Measurements from ENCODE around the gene DPPA5.
"Not testable (repeated sequence)": the region's sequence is repeated elsewhere in the genome, so short reads cannot be mapped to it uniquely, and the experiment has no call there.

The DPPA5 gene

GRCh38 chr6:73353636-73354593, at the start of gene DPPA5:
Gene DPPA5, minus strand, starts transcription at chr6:73354276. Its CDS starts 51 bp downstream, at chr6:73354225.
- Histone ChIP-seq H3K27ac (ENCODE audit: low read length) (no peak within 1 kb of the TSS), H3K36me3 (ENCODE audit: control insufficient read depth in 2 of 2, insufficient read depth in 2 of 2, low read length in 2 of 2) (no peaks in the 10 kb centered on the region), H3K4me3 (ENCODE audit: low read length in 2 of 2) (no peak within 1 kb of the TSS), H3K27me3 (ENCODE audit: control insufficient read depth in 1 of 2, insufficient read depth in 2 of 2, low read length in 2 of 2) (peaks cover 0 to under 1% of the 10 kb centered on the region in 2 donors), H3K9me3 (ENCODE audit: control insufficient read depth in 2 of 2, low read length in 2 of 2) (no peaks in the 10 kb centered on the region), H3K4me1 (ENCODE audit: control insufficient read depth, insufficient read depth, low read length) (no peaks in the 10 kb centered on the region), H3K9ac (ENCODE audit: low read length in 2 of 2) (no peak within 1 kb of the TSS)

- Histone ChIP-seq H3K36me3 (ENCODE audit: control insufficient read depth in 2 of 2, insufficient read depth in 2 of 2, low read length in 2 of 2) (no peaks in the 10 kb centered on the region), H3K4me1 (ENCODE audit: control insufficient read depth, insufficient read depth, low read length) (no peaks in the 10 kb centered on the region), H3K27me3 (ENCODE audit: control insufficient read depth in 1 of 2, insufficient read depth in 2 of 2, low read length in 2 of 2) (no peaks in the 10 kb centered on the region), H3K9me3 (ENCODE audit: control insufficient read depth in 2 of 2, low read length in 2 of 2) (no peaks in the 10 kb centered on the region), H3K27ac (ENCODE audit: low read length) (no peak overlapping the region), H3K9ac (ENCODE audit: low read length in 2 of 2) (no peak overlapping the region), H3K4me3 (ENCODE audit: low read length in 2 of 2) (no peak overlapping the region)
Observed at GRCh38 chr6:73400656-73401055, 46.6 kb upstream of the DPPA5 start.

- Histone ChIP-seq H3K9me3 (ENCODE audit: control insufficient read depth in 2 of 2, low read length in 2 of 2) (no peaks in the 10 kb centered on the region), H3K36me3 (ENCODE audit: control insufficient read depth in 2 of 2, insufficient read depth in 2 of 2, low read length in 2 of 2) (no peaks in the 10 kb centered on the region), H3K4me3 (ENCODE audit: low read length in 2 of 2) (no peak overlapping the region), H3K4me1 (ENCODE audit: control insufficient read depth, insufficient read depth, low read length) (no peaks in the 10 kb centered on the region), H3K9ac (ENCODE audit: low read length in 2 of 2) (no peak overlapping the region), H3K27me3 (ENCODE audit: control insufficient read depth in 1 of 2, insufficient read depth in 2 of 2, low read length in 2 of 2) (no peaks in the 10 kb centered on the region), H3K27ac (ENCODE audit: low read length) (no peak overlapping the region)
Observed at GRCh38 chr6:73395875-73396274, 41.8 kb upstream of the DPPA5 start.

- H3K27me3 ChIP-seq (ENCODE audit: control insufficient read depth in 1 of 2, insufficient read depth in 2 of 2, low read length in 2 of 2) = no peaks in the 10 kb centered on the region
- peak within 1 kb of the TSS; percentile 49 to 52 for H3K4me3 ChIP-seq (ENCODE audit: low read length in 2 of 2)
- no peaks in the 10 kb centered on the region for H3K9me3 ChIP-seq (ENCODE audit: control insufficient read depth in 2 of 2, low read length in 2 of 2)
- no peaks in the 10 kb centered on the region for H3K4me1 ChIP-seq (ENCODE audit: control insufficient read depth, insufficient read depth, low read length)
- H3K27ac ChIP-seq (ENCODE audit: low read length) = peak within 1 kb of the TSS; percentile 49
- peak within 1 kb of the TSS; percentile 29 to 42 for H3K9ac ChIP-seq (ENCODE audit: low read length in 2 of 2)
- no peaks in the 10 kb centered on the region for H3K36me3 ChIP-seq (ENCODE audit: control insufficient read depth in 2 of 2, insufficient read depth in 2 of 2, low read length in 2 of 2)
Observed at GRCh38 chr6:73394577-73395354, 40.7 kb upstream of the DPPA5 start, which contains the start of gene DDX43. Gene DDX43, plus strand, starts transcription at chr6:73394828. Its CDS starts 78 bp downstream, at chr6:73394906.

- Histone ChIP-seq H3K9ac (ENCODE audit: low read length in 2 of 2) (no peak overlapping the region), H3K27me3 (ENCODE audit: control insufficient read depth in 1 of 2, insufficient read depth in 2 of 2, low read length in 2 of 2) (no peaks in the 10 kb centered on the region), H3K27ac (ENCODE audit: low read length) (no peak overlapping the region), H3K36me3 (ENCODE audit: control insufficient read depth in 2 of 2, insufficient read depth in 2 of 2, low read length in 2 of 2) (no peaks in the 10 kb centered on the region), H3K4me1 (ENCODE audit: control insufficient read depth, insufficient read depth, low read length) (peaks cover 6% of the 10 kb centered on the region), H3K4me3 (ENCODE audit: low read length in 2 of 2) (no peak overlapping the region), H3K9me3 (ENCODE audit: control insufficient read depth in 2 of 2, low read length in 2 of 2) (no peaks in the 10 kb centered on the region)
Observed at GRCh38 chr6:73393278-73393677, 39.2 kb upstream of the DPPA5 start.

GRCh38 chr6:73392188-73392587, 38.1 kb upstream of the DPPA5 start:
- not testable (repeated sequence) for H3K4me1 ChIP-seq (ENCODE audit: control insufficient read depth, insufficient read depth, low read length); H3K36me3 ChIP-seq (ENCODE audit: control insufficient read depth in 2 of 2, insufficient read depth in 2 of 2, low read length in 2 of 2); H3K27me3 ChIP-seq (ENCODE audit: control insufficient read depth in 1 of 2, insufficient read depth in 2 of 2, low read length in 2 of 2); H3K9me3 ChIP-seq (ENCODE audit: control insufficient read depth in 2 of 2, low read length in 2 of 2); H3K4me3 ChIP-seq (ENCODE audit: low read length in 2 of 2); H3K9ac ChIP-seq (ENCODE audit: low read length in 2 of 2); H3K27ac ChIP-seq (ENCODE audit: low read length)

- Histone ChIP-seq H3K27ac (ENCODE audit: low read length) (no peak overlapping the region), H3K4me1 (ENCODE audit: control insufficient read depth, insufficient read depth, low read length) (peaks cover 7% of the 10 kb centered on the region), H3K9ac (ENCODE audit: low read length in 2 of 2) (no peak overlapping the region), H3K27me3 (ENCODE audit: control insufficient read depth in 1 of 2, insufficient read depth in 2 of 2, low read length in 2 of 2) (no peaks in the 10 kb centered on the region), H3K36me3 (ENCODE audit: control insufficient read depth in 2 of 2, insufficient read depth in 2 of 2, low read length in 2 of 2) (no peaks in the 10 kb centered on the region), H3K9me3 (ENCODE audit: control insufficient read depth in 2 of 2, low read length in 2 of 2) (no peaks in the 10 kb centered on the region), H3K4me3 (ENCODE audit: low read length in 2 of 2) (no peak overlapping the region)
Observed at GRCh38 chr6:73391675-73392074, 37.6 kb upstream of the DPPA5 start.

- Histone ChIP-seq H3K4me1 (ENCODE audit: control insufficient read depth, insufficient read depth, low read length) (peaks cover 7% of the 10 kb centered on the region), H3K27me3 (ENCODE audit: control insufficient read depth in 1 of 2, insufficient read depth in 2 of 2, low read length in 2 of 2) (no peaks in the 10 kb centered on the region), H3K4me3 (ENCODE audit: low read length in 2 of 2) (no peak overlapping the region), H3K9me3 (ENCODE audit: control insufficient read depth in 2 of 2, low read length in 2 of 2) (no peaks in the 10 kb centered on the region), H3K9ac (ENCODE audit: low read length in 2 of 2) (no peak overlapping the region), H3K36me3 (ENCODE audit: control insufficient read depth in 2 of 2, insufficient read depth in 2 of 2, low read length in 2 of 2) (no peaks in the 10 kb centered on the region), H3K27ac (ENCODE audit: low read length) (no peak overlapping the region)
Observed at GRCh38 chr6:73389854-73390253, 35.8 kb upstream of the DPPA5 start.

- H3K4me1 ChIP-seq (ENCODE audit: control insufficient read depth, insufficient read depth, low read length) = peaks cover 7% of the 10 kb centered on the region
- no peaks in the 10 kb centered on the region for H3K9me3 ChIP-seq (ENCODE audit: control insufficient read depth in 2 of 2, low read length in 2 of 2)
- H3K27ac ChIP-seq (ENCODE audit: low read length) = no peak overlapping the region
- H3K27me3 ChIP-seq (ENCODE audit: control insufficient read depth in 1 of 2, insufficient read depth in 2 of 2, low read length in 2 of 2) = no peaks in the 10 kb centered on the region
- peak overlapping the region in 1 of 2 donors; percentile 62 for H3K9ac ChIP-seq (ENCODE audit: low read length in 2 of 2)
- H3K36me3 ChIP-seq (ENCODE audit: control insufficient read depth in 2 of 2, insufficient read depth in 2 of 2, low read length in 2 of 2) = no peaks in the 10 kb centered on the region
- H3K4me3 ChIP-seq (ENCODE audit: low read length in 2 of 2) = peak overlapping the region; percentile 45 to 74
Observed at GRCh38 chr6:73388800-73389512, 34.9 kb upstream of the DPPA5 start.

- no peaks in the 10 kb centered on the region for H3K36me3 ChIP-seq (ENCODE audit: control insufficient read depth in 2 of 2, insufficient read depth in 2 of 2, low read length in 2 of 2)
- H3K4me1 ChIP-seq (ENCODE audit: control insufficient read depth, insufficient read depth, low read length) = peaks cover 7% of the 10 kb centered on the region
- H3K27me3 ChIP-seq (ENCODE audit: control insufficient read depth in 1 of 2, insufficient read depth in 2 of 2, low read length in 2 of 2) = no peaks in the 10 kb centered on the region
- H3K9ac ChIP-seq (ENCODE audit: low read length in 2 of 2) = peak overlapping the region in 1 of 2 donors; percentile 13
- H3K4me3 ChIP-seq (ENCODE audit: low read length in 2 of 2) = peak overlapping the region; percentile 45 to 74
- no peak overlapping the region for H3K27ac ChIP-seq (ENCODE audit: low read length)
- H3K9me3 ChIP-seq (ENCODE audit: control insufficient read depth in 2 of 2, low read length in 2 of 2) = no peaks in the 10 kb centered on the region
Observed at GRCh38 chr6:73388433-73388799, 34.3 kb upstream of the DPPA5 start.

All from stomach smooth muscle (tissue), 2 donors.